ENCODE results near the gene RAB9A. TPM values are rescaled to one million over a fixed set of nuclear protein-coding genes. Genes with fewer than 3 reads are reported as not detected.
A peak's percentile ranks its signal among the peaks of the same experiment; 100 is the strongest.

RAB9A gene
- total RNA-seq, 4 donors from 2014 or later: 20.2 to 31.8 (median 29.8) TPM

DNA sequence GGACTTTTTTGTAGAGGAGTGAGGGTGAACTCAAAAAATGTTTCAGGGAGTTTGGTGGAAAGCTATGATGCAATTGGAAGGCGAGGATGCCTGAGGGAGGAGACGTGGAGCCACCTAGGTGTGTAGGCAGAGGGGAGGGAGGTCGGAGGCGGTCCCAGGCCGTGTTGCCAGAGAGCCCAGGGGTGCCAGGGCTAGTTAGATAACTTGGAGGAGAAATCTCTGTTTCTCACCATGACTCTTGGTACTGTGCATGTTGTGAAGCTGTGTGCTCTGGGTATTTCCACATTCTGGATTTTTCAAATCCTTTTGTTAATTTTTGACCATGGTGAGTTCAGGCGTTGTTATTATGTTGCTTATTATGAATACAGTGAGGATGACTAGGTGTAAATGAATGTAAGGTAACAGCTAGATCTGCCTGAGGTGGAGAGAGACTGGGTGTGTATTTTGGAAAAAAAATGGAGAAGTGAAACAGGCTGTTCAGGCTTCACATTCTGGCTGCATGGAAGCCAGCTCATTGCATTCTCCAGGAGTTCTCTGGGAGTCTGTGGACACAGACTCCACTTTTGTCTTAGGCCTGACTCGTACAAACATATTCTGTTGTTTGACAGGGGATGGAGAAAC lies 4.5 kb downstream of the RAB9A start:
- ATAC-seq (ENCODE audit: low FRiP score) (peak; percentile 50), DNase-seq (ENCODE audit: low spot score) (no peak)
- TF ChIP-seq, protein P1, sequence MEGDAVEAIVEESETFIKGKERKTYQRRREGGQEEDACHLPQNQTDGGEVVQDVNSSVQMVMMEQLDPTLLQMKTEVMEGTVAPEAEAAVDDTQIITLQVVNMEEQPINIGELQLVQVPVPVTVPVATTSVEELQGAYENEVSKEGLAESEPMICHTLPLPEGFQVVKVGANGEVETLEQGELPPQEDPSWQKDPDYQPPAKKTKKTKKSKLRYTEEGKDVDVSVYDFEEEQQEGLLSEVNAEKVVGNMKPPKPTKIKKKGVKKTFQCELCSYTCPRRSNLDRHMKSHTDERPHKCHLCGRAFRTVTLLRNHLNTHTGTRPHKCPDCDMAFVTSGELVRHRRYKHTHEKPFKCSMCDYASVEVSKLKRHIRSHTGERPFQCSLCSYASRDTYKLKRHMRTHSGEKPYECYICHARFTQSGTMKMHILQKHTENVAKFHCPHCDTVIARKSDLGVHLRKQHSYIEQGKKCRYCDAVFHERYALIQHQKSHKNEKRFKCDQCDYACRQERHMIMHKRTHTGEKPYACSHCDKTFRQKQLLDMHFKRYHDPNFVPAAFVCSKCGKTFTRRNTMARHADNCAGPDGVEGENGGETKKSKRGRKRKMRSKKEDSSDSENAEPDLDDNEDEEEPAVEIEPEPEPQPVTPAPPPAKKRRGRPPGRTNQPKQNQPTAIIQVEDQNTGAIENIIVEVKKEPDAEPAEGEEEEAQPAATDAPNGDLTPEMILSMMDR (IDR thresholded peaks at IDR 0.05): no peak

DNA sequence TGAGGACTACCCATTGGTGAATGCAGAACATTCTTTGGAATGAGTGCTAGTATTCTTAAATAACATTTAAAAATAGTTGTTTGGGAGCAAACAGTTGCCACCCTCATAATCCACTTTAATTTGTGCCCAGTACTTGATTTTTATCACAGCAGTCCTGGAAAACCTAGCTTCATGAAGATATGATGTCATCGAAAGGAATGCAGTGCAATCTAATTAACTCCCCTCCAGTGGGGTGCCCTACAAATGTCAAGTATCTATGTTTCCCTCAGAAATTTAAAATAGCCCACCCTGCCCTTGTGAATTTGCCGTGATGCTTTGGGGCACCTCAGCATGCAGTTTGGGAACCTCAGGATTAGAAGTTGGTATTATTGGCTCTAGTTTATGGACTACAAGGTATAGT lies 5.4 kb downstream of the RAB9A start:
- DNase-seq (ENCODE audit: low spot score) (no peak), ATAC-seq (ENCODE audit: low FRiP score) (no peak)
- TF ChIP-seq, protein P1 (IDR thresholded peaks at IDR 0.05): no peak

DNA sequence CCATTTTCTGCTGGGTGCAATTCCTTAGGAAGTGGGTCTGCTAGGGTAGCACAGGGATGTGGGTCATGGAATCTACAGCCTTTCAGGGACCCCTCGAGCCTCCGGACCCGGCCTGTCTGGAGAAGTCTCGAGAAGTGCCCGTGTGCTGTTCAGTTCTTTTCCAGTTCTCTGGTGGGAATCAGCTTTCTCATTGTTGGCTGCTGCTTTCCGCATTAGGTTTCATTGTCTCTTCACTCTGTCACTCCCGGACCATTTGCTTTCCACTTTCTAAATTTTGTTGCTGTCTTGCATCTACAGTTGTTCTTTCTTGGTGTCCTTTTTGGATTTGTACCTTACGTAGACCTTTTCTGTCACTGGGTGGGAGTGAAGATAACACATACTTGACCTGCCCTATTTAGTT lies 6.1 kb downstream of the RAB9A start:
- DNase-seq (ENCODE audit: low spot score): no peak
- ATAC-seq (ENCODE audit: low FRiP score): no peak
- TF ChIP-seq, protein P1 (IDR thresholded peaks at IDR 0.05): no peak

DNA sequence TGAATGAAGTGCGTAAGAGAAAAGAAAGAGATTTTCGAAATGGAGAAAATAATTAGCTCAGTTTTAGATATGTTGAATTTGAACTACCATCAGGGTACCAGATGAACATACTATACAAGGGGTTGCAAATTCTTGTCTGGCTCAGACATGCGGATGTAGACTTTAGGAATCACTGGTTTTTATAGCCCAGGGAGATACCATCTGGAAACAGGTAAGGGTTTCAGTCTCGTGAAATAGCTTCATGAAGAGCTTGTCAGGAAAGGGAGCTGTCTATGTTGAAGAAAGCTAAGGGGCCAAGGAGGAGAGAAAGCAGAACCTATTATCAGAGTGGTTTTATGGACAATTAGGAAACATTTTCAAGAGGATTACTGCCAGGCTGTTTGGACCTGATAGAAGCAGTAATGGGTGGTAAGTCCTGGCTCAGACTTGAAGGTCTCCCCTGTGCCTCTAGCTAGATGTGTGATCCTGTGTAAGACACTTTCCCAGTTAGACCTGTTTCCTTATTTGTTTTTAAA lies 6.7 kb downstream of the RAB9A start:
- no peak for DNase-seq (ENCODE audit: low spot score)
- TF ChIP-seq, protein P1 (IDR thresholded peaks at IDR 0.05): no peak
- no peak for ATAC-seq (ENCODE audit: low FRiP score)

DNA sequence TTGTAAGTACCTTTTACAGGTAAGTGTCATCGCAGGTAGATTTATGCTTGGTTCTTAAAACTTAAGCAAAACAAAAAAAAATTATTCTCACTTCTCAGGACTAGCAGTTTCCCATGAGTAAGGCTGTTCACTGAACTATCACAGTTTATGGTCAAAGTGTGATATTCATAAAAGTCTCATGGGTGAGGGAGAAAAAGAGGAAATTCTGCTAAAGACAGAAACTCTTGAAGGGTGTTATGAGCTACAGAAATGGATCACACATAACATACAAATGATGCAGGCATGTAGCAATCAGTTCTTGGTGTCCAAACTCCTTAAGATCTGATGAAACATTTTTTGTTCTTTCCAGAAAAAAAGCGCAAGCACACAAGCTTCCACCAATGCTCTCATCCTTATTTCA lies 8.5 kb downstream of the RAB9A start:
- ATAC-seq (ENCODE audit: low FRiP score): no peak
- no peak for DNase-seq (ENCODE audit: low spot score)
- TF ChIP-seq, protein P1 (IDR thresholded peaks at IDR 0.05): no peak

DNA sequence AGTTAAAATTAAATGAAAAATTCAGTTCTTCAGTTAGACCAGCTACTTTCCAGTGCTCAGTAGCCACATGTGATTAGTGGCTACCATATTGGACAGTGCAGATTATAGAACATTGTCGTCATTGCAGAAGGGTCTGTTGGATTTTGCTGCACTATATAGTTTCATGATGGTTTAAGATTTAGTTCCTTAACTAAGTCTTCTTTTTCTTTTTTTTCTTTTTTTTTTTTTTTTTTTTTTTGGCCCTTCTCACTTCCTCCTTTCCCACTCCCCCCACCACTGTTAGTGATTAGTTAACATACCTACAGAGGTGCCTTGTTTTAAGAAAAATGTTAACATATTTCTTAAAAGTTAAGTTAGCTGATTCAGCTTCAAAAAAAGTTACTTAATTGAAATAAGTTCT lies 9.0 kb downstream of the RAB9A start:
- ATAC-seq (ENCODE audit: low FRiP score) (no peak), DNase-seq (ENCODE audit: low spot score) (no peak)
- TF ChIP-seq, protein P1 (IDR thresholded peaks at IDR 0.05): no peak

DNA sequence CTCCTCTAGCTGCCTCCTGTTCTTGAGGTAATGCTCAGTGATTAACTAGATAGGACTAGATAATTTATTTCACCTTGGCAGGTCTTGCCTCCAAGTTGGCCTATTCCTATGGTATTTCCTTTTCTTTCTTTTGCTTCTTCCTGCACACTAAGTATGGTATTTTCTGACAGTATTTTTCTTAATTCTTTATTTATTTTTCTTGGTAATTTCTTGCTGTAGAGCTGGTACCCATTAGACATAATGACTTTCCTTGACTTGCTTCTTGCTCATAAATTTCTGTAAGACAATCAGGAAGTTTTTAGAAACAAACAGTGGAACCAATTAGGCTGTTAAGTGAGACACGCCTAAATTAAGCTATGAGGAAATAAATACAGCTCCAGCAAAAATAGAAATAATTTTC lies 9.5 kb downstream of the RAB9A start:
- ATAC-seq (ENCODE audit: low FRiP score): no peak
- no peak for DNase-seq (ENCODE audit: low spot score)
- TF ChIP-seq, protein P1 (IDR thresholded peaks at IDR 0.05): no peak
